IMR-90 (cell line): ENCODE results near the gene KRT36. TPM values are rescaled to one million over a fixed set of nuclear protein-coding genes. Genes with fewer than 3 reads are reported as not detected.

Experiments
- ATAC-seq: fragments of 200-7000 bp; cut with Tn5 transposase; 2 replicates; pipeline ENCODE4 v1.9.1; 2020; ENCODE audit warnings: low read depth, mild to moderate bottlenecking, moderate library complexity
- BruUV-seq: library from RNA; stranded (reverse); fragments of 400-500 nt; replicated peaks from 2 replicates; lab custom pipeline; 2021; lab: Mats Ljungman, UMichigan
- CTCF ChIA-PET: fragments of 300-600 bp; formaldehyde crosslinking; extraction: SDS; loops from one replicate; lab custom pipeline; 2021; ENCODE audit warnings: antibody characterized with exemption; lab: Yijun Ruan, JAX
- POLR2A ChIA-PET: fragments of 300-600 bp; sonication (Branson Sonifier 250); formaldehyde crosslinking; loops from one replicate; lab custom pipeline; 2022; ENCODE audit warnings: antibody characterized with exemption; ENCODE audit not compliant: unreplicated experiment; lab: Charles Lee
- DNase-seq: peaks from one replicate; pipeline ENCODE4 v3.0.0; 2013
- H2AFZ ChIP-seq: replicated peaks from 2 replicates; pipeline ENCODE3; 2013; ENCODE audit warnings: low read length, mild to moderate bottlenecking; ENCODE audit not compliant: poor library complexity
- H2AK5ac ChIP-seq: 2 replicates; pipeline ENCODE4 v1.6.1; 2013; ENCODE audit warnings: low read depth, low read length, inconsistent platforms
- H2AK9ac ChIP-seq: replicated peaks from 2 replicates; pipeline ENCODE3; 2013; ENCODE audit warnings: mild to moderate bottlenecking, low read depth, low read length, moderate library complexity; ENCODE audit not compliant: poor library complexity
- H2BK120ac ChIP-seq: 2 replicates; pipeline ENCODE4 v1.6.1; 2013; ENCODE audit warnings: low read depth, low read length, inconsistent platforms
- H2BK15ac ChIP-seq: 3 replicates; pipeline ENCODE4 v1.6.1; 2013; ENCODE audit warnings: low read depth, low read length, inconsistent platforms
- H2BK20ac ChIP-seq: 2 replicates; pipeline ENCODE4 v1.6.1; 2013; ENCODE audit warnings: low read depth, mild to moderate bottlenecking, inconsistent platforms, low read length, moderate library complexity
- H2BK5ac ChIP-seq: 2 replicates; pipeline ENCODE4 v1.6.1; 2013; ENCODE audit warnings: mild to moderate bottlenecking, low read depth, low read length, inconsistent platforms; ENCODE audit not compliant: poor library complexity, severe bottlenecking
- H3K14ac ChIP-seq: replicated peaks from 2 replicates; pipeline ENCODE4 v1.6.1; 2013; ENCODE audit warnings: low read depth, low read length, inconsistent platforms
- H3K18ac ChIP-seq: 2 replicates; pipeline ENCODE4 v1.6.1; 2013; ENCODE audit warnings: low read depth, low read length, control low read depth
- H3K23ac ChIP-seq: 2 replicates; pipeline ENCODE4 v1.6.1; 2013; ENCODE audit warnings: low read depth, low read length, inconsistent platforms
- H3K27ac ChIP-seq: 2 replicates; pipeline ENCODE4 v1.5.1; 2013; ENCODE audit warnings: mild to moderate bottlenecking, control low read depth, low read length; ENCODE audit not compliant: insufficient read depth
- H3K27me3 ChIP-seq: 2 replicates; pipeline ENCODE4 v1.6.1; 2013; ENCODE audit warnings: low read length; ENCODE audit not compliant: control insufficient read depth, insufficient read depth
- H3K36me3 ChIP-seq: 2 replicates; pipeline ENCODE4 v1.6.1; 2013; ENCODE audit warnings: low read length, mixed read lengths; ENCODE audit not compliant: control insufficient read depth, insufficient read depth
- H3K4ac ChIP-seq: 2 replicates; pipeline ENCODE4 v1.6.1; 2013; ENCODE audit warnings: low read depth, low read length, inconsistent platforms
- H3K4me1 ChIP-seq: 2 replicates; pipeline ENCODE4 v1.6.1; 2013; ENCODE audit warnings: low read length, mixed read lengths; ENCODE audit not compliant: control insufficient read depth, insufficient read depth
- H3K4me2 ChIP-seq: 2 replicates; pipeline ENCODE4 v1.6.1; 2013; ENCODE audit warnings: low read depth, mild to moderate bottlenecking, control low read depth, low read length, moderate library complexity
- H3K4me3 ChIP-seq: 2 replicates; pipeline ENCODE4 v1.5.1; 2013; ENCODE audit warnings: low read depth, mild to moderate bottlenecking, control low read depth, low read length, moderate library complexity; ENCODE audit not compliant: insufficient read depth
- H3K56ac ChIP-seq: 2 replicates; pipeline ENCODE4 v1.6.1; 2013; ENCODE audit warnings: low read length, inconsistent platforms; ENCODE audit not compliant: insufficient read depth; ENCODE audit errors: extremely low read depth
- H3K79me1 ChIP-seq, 2 experiments: 2 replicates each; pipeline ENCODE4 v1.6.1; 2013; ENCODE audit warnings: low read length in 2 of 2, inconsistent platforms in 1 of 2, low read depth in 1 of 2
- H3K9ac ChIP-seq: 2 replicates; pipeline ENCODE4 v1.6.1; 2013; ENCODE audit warnings: low read depth, low read length, control low read depth
- H3K9me1 ChIP-seq: 2 replicates; pipeline ENCODE4 v1.6.1; 2013; ENCODE audit warnings: low read length, inconsistent platforms; ENCODE audit not compliant: insufficient read depth
- H3K9me3 ChIP-seq: 2 replicates; pipeline ENCODE4 v1.6.1; 2013; ENCODE audit warnings: low read length; ENCODE audit not compliant: control insufficient read depth, insufficient read depth
- H4K20me1 ChIP-seq: 2 replicates; pipeline ENCODE4 v1.6.1; 2013; ENCODE audit warnings: low read length, inconsistent platforms; ENCODE audit not compliant: insufficient read depth
- H4K5ac ChIP-seq: 2 replicates; pipeline ENCODE4 v1.6.1; 2013; ENCODE audit warnings: mild to moderate bottlenecking, low read depth, low read length, control low read depth
- H4K8ac ChIP-seq, 2 experiments: 2 replicates each; pipeline ENCODE4 v1.6.1; 2013; ENCODE audit warnings: low read depth in 2 of 2, low read length in 2 of 2, control low read depth in 1 of 2, inconsistent platforms in 1 of 2
- H4K91ac ChIP-seq: 2 replicates; pipeline ENCODE4 v1.6.1; 2013; ENCODE audit warnings: low read depth, low read length, inconsistent platforms; ENCODE audit not compliant: insufficient read depth
- WGBS, 2 experiments: methylation state at CpG; one replicate each; pipeline versions ENCODE4 v1.1.5 to v1.1.7; 2013; ENCODE audit warnings: missing lambda C conversion rate in 2 of 2; ENCODE audit not compliant: insufficient read length in 1 of 2; ENCODE audit errors: extremely low coverage in 2 of 2; 5-methylcytosine and 5-hydroxymethylcytosine counted together
- dilution Hi-C: fragments of 300-500 bp; cut with HindIII; formaldehyde crosslinking; loops from one replicate; pipeline ENCODE4 v1.14.3; 2018; ENCODE audit warnings: low sequenced_read_pairs; ENCODE audit not compliant: unreplicated experiment
- in situ Hi-C: fragments of 300-500 bp; cut with MboI; formaldehyde crosslinking; loops from 3 replicates; pipeline ENCODE4 v1.14.3; 2019; ENCODE audit warnings: low sequenced_read_pairs, inconsistent platforms, mixed read lengths
- intact Hi-C: fragments of 100-400 bp; cut with micrococcal nuclease; formaldehyde crosslinking; loops from 2 replicates; pipeline ENCODE4 v1.10.0; 2022
- polyA plus RNA-seq, 3 experiments: library from polyadenylated mRNA; depleted of rRNA; stranded (reverse); fragments of >200 nt; gene quantifications; 2 replicates each; pipeline ENCODE4 v1.2.3, GENCODE V29; 2012; ENCODE audit warnings: low replicate concordance in 1 of 3
- total RNA-seq: library from RNA; depleted of rRNA; stranded (reverse); fragments of >200 nt; gene quantifications from 2 replicates; pipeline ENCODE4 v1.2.3, GENCODE V29; 2012
- TF ChIP-seq, protein P1 (sequence below): fragments of 150-350 bp; IDR thresholded peaks from 2 replicates; pipeline ENCODE4 v1.6.1; 2017; ENCODE audit warnings: mild to moderate bottlenecking, antibody characterized with exemption, low read length, low read depth

Gene KRT36
- total and polyA plus RNA-seq, 2 of the 4 experiments (the other 2 are of a cell fraction): not detected

DNA sequence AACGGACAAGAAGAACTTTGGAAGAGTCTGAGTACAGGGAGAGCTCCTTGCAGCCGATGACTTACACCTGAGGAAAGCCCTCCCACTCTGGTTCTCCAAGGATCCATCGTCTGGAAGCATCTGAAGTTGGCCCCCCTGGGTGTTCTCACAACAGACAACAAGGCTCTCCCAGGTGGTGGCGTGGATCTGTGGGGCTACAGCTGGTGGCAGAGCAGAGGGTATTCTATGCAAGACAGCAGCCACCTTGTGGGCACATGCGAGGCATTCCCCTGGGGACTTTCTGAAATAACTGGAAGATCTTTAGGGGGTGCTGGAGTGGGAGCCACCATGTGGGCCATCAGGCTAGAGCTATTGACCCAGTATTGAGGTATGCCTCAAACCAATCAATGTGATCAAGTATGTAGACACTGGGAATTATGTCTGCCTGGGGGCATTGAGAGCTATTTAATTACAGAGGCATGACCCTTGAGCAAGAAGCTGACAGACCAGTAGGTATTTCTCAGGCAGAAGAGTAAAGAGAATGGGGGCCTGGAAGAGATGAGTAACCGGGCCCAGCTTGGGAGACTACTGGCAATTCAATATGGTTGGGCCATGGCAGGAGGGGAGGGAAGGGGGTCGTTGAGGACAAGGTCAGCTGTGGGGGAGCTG, 45.3 kb upstream of the KRT36 start:
- no peak overlapping the region for H2AK9ac ChIP-seq
- WGBS, 2 experiments: 20% methylated on average over 1 of the region's 7 CpGs; no CpG with 5 or more reads in 1 of the 2 experiments
- H2AK5ac ChIP-seq: peak overlapping the region; percentile 60; the same call in 1 of the 2 replicates
- ChIA-PET CTCF (no interaction called here), POLR2A (no interaction called here)
- no peaks in the 10 kb centered on the region for H3K27me3 ChIP-seq
- no peak overlapping the region for H3K4me2 ChIP-seq
- H3K36me3 ChIP-seq: no peaks in the 10 kb centered on the region
- H3K14ac ChIP-seq: no peak overlapping the region
- TF ChIP-seq, protein P1, sequence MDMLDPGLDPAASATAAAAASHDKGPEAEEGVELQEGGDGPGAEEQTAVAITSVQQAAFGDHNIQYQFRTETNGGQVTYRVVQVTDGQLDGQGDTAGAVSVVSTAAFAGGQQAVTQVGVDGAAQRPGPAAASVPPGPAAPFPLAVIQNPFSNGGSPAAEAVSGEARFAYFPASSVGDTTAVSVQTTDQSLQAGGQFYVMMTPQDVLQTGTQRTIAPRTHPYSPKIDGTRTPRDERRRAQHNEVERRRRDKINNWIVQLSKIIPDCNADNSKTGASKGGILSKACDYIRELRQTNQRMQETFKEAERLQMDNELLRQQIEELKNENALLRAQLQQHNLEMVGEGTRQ: no peak
- no peaks in the 10 kb centered on the region for H3K79me1 ChIP-seq
- H2BK120ac ChIP-seq: peak overlapping the region; percentile 38; the same call in 1 of the 2 replicates
- no peak overlapping the region for H3K9ac ChIP-seq
- intact Hi-C loops: no loop called here
- no peak overlapping the region for H2AFZ ChIP-seq
- H3K56ac ChIP-seq: no peak overlapping the region
- no peak overlapping the region for H3K18ac ChIP-seq
- ATAC-seq (no peak), DNase-seq (no peak)
- H3K4me1 ChIP-seq: peaks cover 25% of the 10 kb centered on the region
- no peak overlapping the region for H4K5ac ChIP-seq
- H4K8ac ChIP-seq: no peak overlapping the region
- no peak overlapping the region for H2BK20ac ChIP-seq
- H3K9me1 ChIP-seq: peaks cover 21% of the 10 kb centered on the region
- no TSS peak for BruUV-seq
- no peak overlapping the region for H4K91ac ChIP-seq
- H3K27ac ChIP-seq: no peak overlapping the region
- dilution Hi-C loops: no loop called here
- H2BK5ac ChIP-seq: no peak overlapping the region
- H4K20me1 ChIP-seq: no peaks in the 10 kb centered on the region
- no peak overlapping the region for H2BK15ac ChIP-seq
- H3K23ac ChIP-seq: no peak overlapping the region
- H3K4ac ChIP-seq: no peak overlapping the region
- no peaks in the 10 kb centered on the region for H3K9me3 ChIP-seq
- in situ Hi-C loops: no loop called here
- no peak overlapping the region for H3K4me3 ChIP-seq
